HepG2 (cell line): ENCODE data around the gene DRD3. TPM values are rescaled to one million over a fixed set of nuclear protein-coding genes. Genes with fewer than 3 reads are reported as not detected.
A peak's percentile ranks its signal among the peaks of the same experiment; 100 is the strongest.

Source experiments
- BRD4 ChIP-seq: sonication (generic); formaldehyde crosslinking; IDR thresholded peaks from 2 replicates; pipeline ENCODE4 v1.4.0; 2020; ENCODE audit warnings: missing genetic modification reagents
- CC2D1A ChIP-seq: sonication (generic); formaldehyde crosslinking; IDR thresholded peaks from 2 replicates; pipeline ENCODE4 v1.8.1; 2023; ENCODE audit warnings: mild to moderate bottlenecking, missing genetic modification reagents
- CHD2 ChIP-seq: IDR thresholded peaks from 2 replicates; pipeline ENCODE4 v1.6.1; 2011; ENCODE audit warnings: low read depth, low read length, improper control_type of control experiment
- HCFC1 ChIP-seq: fragments of 150-350 bp; IDR thresholded peaks from 2 replicates; pipeline ENCODE4 v1.6.1; 2014; ENCODE audit warnings: low read depth, low read length
- KLF16 ChIP-seq, 2 experiments: sonication (generic) in 1 of 2; formaldehyde crosslinking in 1 of 2; IDR thresholded peaks; 2 replicates each; pipeline versions ENCODE4 v1.6.1 to v1.8.0; 2016 to 2023; ENCODE audit warnings: missing genetic modification reagents in 2 of 2, missing compliant biosample characterization in 1 of 2
- MAF1 ChIP-seq: sonication (generic); formaldehyde crosslinking; IDR thresholded peaks from 2 replicates; pipeline ENCODE4 v1.5.0; 2020; ENCODE audit warnings: missing genetic modification reagents, borderline replicate concordance
- NR3C1 ChIP-seq: sonication (generic); formaldehyde crosslinking; IDR thresholded peaks from 2 replicates; pipeline ENCODE4 v1.4.0; 2020; ENCODE audit warnings: missing genetic modification reagents
- PHB2 ChIP-seq: fragments of 450-650 bp; IDR thresholded peaks from 2 replicates; pipeline ENCODE4 v1.6.1; 2018; ENCODE audit not compliant: partially characterized antibody
- RBM39 ChIP-seq: fragments of 200-400 bp; formaldehyde crosslinking; IDR thresholded peaks from one replicate; pipeline ENCODE4 v1.6.1; 2018; ENCODE audit warnings: antibody characterized with exemption, mild to moderate bottlenecking, low read depth, low read length; ENCODE audit not compliant: poor library complexity, severe bottlenecking
- YEATS4 ChIP-seq: sonication (generic); formaldehyde crosslinking; IDR thresholded peaks from 2 replicates; pipeline ENCODE4 v1.4.0; 2020; ENCODE audit warnings: missing genetic modification reagents, borderline replicate concordance
- ZNF205 ChIP-seq: IDR thresholded peaks from 2 replicates; pipeline ENCODE4 v1.6.1; 2018; ENCODE audit warnings: missing biosample characterization, missing genetic modification reagents
- ZNF337 ChIP-seq: sonication (generic); formaldehyde crosslinking; IDR thresholded peaks from 2 replicates; pipeline ENCODE4 v1.5.1; 2020; ENCODE audit warnings: missing genetic modification reagents, low read depth, mild to moderate bottlenecking, borderline replicate concordance
- ZNF629 ChIP-seq: sonication (generic); formaldehyde crosslinking; conservative IDR thresholded peaks from 2 replicates; pipeline ENCODE4 v1.5.0; 2020; ENCODE audit warnings: missing genetic modification reagents
- ZNF703 ChIP-seq: sonication (generic); formaldehyde crosslinking; IDR thresholded peaks from 2 replicates; pipeline ENCODE4 v1.5.1; 2020; ENCODE audit warnings: missing genetic modification reagents, mild to moderate bottlenecking, moderate library complexity, borderline replicate concordance
- ZNF768 ChIP-seq: sonication (generic); formaldehyde crosslinking; IDR thresholded peaks from 2 replicates; pipeline ENCODE4 v1.4.0; 2020; ENCODE audit warnings: missing genetic modification reagents
- ZNF878 ChIP-seq: sonication (generic); formaldehyde crosslinking; IDR thresholded peaks from 2 replicates; pipeline ENCODE4 v1.8.1; 2023; ENCODE audit warnings: mild to moderate bottlenecking, missing genetic modification reagents, moderate library complexity
- polyA plus RNA-seq, 8 experiments: library from polyadenylated mRNA; depleted of rRNA in 3 of 8; stranded (reverse) in 7 of 8; unstranded in 1 of 8; fragments of >200 nt; fragmentation: Illumina TruSeq in 4 of 8; extraction: Trizol in 4 of 8; gene quantifications; 2 replicates each; pipeline versions ENCODE4 v1.2.1 to v1.2.3, GENCODE V29; 2011 to 2016; ENCODE audit warnings: low read depth in 4 of 8, missing spikeins in 1 of 8, mixed read lengths in 1 of 8; ENCODE audit not compliant: insufficient read depth in 1 of 8
- total RNA-seq, 5 experiments: library from RNA; depleted of rRNA; stranded (reverse); fragments of >200 nt; fragmentation: Illumina TruSeq; extraction: Trizol; gene quantifications; 2 replicates each; pipeline ENCODE4 v1.2.3, GENCODE V29; 2016; ENCODE audit warnings: low read depth in 1 of 5
- TF ChIP-seq, protein P1 (sequence below): sonication (generic); formaldehyde crosslinking; IDR thresholded peaks from 2 replicates; pipeline ENCODE4 v1.5.0; 2020; ENCODE audit warnings: missing genetic modification reagents
- TF ChIP-seq, protein P2 (sequence below): sonication (generic); formaldehyde crosslinking; IDR thresholded peaks from 2 replicates; pipeline ENCODE4 v1.4.0; 2020; ENCODE audit warnings: mild to moderate bottlenecking, missing genetic modification reagents
- TF ChIP-seq, protein P3 (sequence below): sonication (generic); formaldehyde crosslinking; IDR thresholded peaks from 2 replicates; pipeline ENCODE4 v1.4.0; 2020; ENCODE audit warnings: mild to moderate bottlenecking, missing genetic modification reagents
- TF ChIP-seq, protein P4 (sequence below): sonication (generic); formaldehyde crosslinking; IDR thresholded peaks from 2 replicates; pipeline ENCODE4 v1.5.1; 2020; ENCODE audit warnings: missing genetic modification reagents, mild to moderate bottlenecking, borderline replicate concordance
- TF ChIP-seq, protein P5 (sequence below): sonication (generic); formaldehyde crosslinking; IDR thresholded peaks from 2 replicates; pipeline ENCODE4 v1.4.0; 2020; ENCODE audit warnings: missing genetic modification reagents
- TF ChIP-seq, protein P6 (sequence below): sonication (generic); formaldehyde crosslinking; IDR thresholded peaks from 2 replicates; pipeline ENCODE4 v1.8.0; 2022; ENCODE audit warnings: missing genetic modification reagents, mild to moderate bottlenecking, borderline replicate concordance
- TF ChIP-seq, protein P7 (sequence below): sonication (generic); formaldehyde crosslinking; IDR thresholded peaks from 2 replicates; pipeline ENCODE4 v1.9.0; 2021; ENCODE audit warnings: missing genetic modification reagents, borderline replicate concordance

The DRD3 gene
- total and polyA plus RNA-seq, 2 of the 13 experiments (the other 11 are each of a cell fraction or from before 2014, with no cell fraction given), result not detected

DNA sequence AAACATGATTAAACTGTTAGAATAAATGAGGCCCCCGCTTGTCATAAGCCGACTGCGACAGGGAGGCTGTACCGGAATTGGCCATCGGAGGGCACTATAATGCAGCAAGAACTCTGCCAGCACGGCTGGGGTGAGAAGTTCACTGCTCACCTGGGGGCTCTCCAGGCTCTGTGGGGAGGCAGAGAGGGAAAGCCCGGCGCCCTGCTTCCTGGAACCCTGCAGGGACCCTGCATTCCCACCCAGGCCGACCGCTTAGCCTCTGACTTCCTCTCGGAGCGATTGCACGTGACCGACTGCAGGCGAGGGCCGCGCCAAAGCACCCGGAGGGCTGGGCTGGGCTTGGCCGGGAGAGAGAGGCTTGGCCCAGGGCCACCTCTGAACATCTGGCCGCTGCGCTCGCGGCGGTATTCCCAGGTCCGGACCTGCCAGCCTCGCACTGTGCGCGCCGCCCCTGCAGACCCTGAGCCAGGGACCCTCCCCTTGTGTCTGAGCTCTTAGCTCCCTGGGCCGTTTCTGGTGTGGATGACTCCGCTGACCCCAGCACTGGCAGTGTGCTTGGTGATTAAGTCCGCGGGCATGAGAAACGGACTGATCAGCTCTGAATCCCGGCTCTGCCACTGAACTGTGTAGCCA, 26.2 kb downstream of the DRD3 start (continued):
- TF ChIP-seq, protein P1, sequence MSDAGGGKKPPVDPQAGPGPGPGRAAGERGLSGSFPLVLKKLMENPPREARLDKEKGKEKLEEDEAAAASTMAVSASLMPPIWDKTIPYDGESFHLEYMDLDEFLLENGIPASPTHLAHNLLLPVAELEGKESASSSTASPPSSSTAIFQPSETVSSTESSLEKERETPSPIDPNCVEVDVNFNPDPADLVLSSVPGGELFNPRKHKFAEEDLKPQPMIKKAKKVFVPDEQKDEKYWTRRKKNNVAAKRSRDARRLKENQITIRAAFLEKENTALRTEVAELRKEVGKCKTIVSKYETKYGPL (CRISPR knock-in tag), result no peak
- TF ChIP-seq ZNF768 (CRISPR knock-in tag) (peak; percentile 46; the same call in 1 of the 2 replicates), RBM39 (no peak), KLF16 (CRISPR knock-in tag; IDR thresholded peaks at IDR 0.05) (no peak), BRD4 (CRISPR knock-in tag) (no peak), ZNF878 (CRISPR knock-in tag) (no peak), NR3C1 (CRISPR knock-in tag) (no peak), ZNF703 (no peak), ZNF205 (CRISPR knock-in tag) (no peak), HCFC1 (no peak), MAF1 (CRISPR knock-in tag) (no peak), YEATS4 (0 out of 2 replicates have a peak, but pooled peaks have one; percentile 42), CHD2 (no peak), PHB2 (no peak), ZNF337 (CRISPR knock-in tag) (0 out of 2 replicates have a peak, but pooled peaks have one; percentile 55), ZNF629 (CRISPR knock-in tag) (no peak), CC2D1A (CRISPR knock-in tag) (no peak)
- TF ChIP-seq, protein P2, sequence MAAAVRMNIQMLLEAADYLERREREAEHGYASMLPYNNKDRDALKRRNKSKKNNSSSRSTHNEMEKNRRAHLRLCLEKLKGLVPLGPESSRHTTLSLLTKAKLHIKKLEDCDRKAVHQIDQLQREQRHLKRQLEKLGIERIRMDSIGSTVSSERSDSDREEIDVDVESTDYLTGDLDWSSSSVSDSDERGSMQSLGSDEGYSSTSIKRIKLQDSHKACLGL (CRISPR knock-in tag), result peak; percentile 42; the same call in 1 of the 2 replicates
- TF ChIP-seq, protein P3, sequence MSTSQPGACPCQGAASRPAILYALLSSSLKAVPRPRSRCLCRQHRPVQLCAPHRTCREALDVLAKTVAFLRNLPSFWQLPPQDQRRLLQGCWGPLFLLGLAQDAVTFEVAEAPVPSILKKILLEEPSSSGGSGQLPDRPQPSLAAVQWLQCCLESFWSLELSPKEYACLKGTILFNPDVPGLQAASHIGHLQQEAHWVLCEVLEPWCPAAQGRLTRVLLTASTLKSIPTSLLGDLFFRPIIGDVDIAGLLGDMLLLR, result peak; percentile 62; the same call in 1 of the 2 replicates
- TF ChIP-seq, protein P4, sequence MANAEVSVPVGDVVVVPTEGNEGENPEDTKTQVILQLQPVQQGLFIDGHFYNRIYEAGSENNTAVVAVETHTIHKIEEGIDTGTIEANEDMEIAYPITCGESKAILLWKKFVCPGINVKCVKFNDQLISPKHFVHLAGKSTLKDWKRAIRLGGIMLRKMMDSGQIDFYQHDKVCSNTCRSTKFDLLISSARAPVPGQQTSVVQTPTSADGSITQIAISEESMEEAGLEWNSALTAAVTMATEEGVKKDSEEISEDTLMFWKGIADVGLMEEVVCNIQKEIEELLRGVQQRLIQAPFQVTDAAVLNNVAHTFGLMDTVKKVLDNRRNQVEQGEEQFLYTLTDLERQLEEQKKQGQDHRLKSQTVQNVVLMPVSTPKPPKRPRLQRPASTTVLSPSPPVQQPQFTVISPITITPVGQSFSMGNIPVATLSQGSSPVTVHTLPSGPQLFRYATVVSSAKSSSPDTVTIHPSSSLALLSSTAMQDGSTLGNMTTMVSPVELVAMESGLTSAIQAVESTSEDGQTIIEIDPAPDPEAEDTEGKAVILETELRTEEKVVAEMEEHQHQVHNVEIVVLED, result peak; percentile 47; the same call in 1 of the 2 replicates
- TF ChIP-seq, protein P5, sequence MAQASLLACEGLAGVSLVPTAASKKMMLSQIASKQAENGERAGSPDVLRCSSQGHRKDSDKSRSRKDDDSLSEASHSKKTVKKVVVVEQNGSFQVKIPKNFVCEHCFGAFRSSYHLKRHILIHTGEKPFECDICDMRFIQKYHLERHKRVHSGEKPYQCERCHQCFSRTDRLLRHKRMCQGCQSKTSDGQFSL (CRISPR knock-in tag), result no peak
- TF ChIP-seq, protein P6, sequence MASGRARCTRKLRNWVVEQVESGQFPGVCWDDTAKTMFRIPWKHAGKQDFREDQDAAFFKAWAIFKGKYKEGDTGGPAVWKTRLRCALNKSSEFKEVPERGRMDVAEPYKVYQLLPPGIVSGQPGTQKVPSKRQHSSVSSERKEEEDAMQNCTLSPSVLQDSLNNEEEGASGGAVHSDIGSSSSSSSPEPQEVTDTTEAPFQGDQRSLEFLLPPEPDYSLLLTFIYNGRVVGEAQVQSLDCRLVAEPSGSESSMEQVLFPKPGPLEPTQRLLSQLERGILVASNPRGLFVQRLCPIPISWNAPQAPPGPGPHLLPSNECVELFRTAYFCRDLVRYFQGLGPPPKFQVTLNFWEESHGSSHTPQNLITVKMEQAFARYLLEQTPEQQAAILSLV (CRISPR knock-in tag), result no peak; the same call in 1 of the 2 replicates
- TF ChIP-seq, protein P7, sequence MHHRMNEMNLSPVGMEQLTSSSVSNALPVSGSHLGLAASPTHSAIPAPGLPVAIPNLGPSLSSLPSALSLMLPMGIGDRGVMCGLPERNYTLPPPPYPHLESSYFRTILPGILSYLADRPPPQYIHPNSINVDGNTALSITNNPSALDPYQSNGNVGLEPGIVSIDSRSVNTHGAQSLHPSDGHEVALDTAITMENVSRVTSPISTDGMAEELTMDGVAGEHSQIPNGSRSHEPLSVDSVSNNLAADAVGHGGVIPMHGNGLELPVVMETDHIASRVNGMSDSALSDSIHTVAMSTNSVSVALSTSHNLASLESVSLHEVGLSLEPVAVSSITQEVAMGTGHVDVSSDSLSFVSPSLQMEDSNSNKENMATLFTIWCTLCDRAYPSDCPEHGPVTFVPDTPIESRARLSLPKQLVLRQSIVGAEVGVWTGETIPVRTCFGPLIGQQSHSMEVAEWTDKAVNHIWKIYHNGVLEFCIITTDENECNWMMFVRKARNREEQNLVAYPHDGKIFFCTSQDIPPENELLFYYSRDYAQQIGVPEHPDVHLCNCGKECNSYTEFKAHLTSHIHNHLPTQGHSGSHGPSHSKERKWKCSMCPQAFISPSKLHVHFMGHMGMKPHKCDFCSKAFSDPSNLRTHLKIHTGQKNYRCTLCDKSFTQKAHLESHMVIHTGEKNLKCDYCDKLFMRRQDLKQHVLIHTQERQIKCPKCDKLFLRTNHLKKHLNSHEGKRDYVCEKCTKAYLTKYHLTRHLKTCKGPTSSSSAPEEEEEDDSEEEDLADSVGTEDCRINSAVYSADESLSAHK (CRISPR knock-in tag), result no peak
